Measurements from ENCODE around the gene DNER. TPM values are rescaled to one million over a fixed set of nuclear protein-coding genes. Genes with fewer than 3 reads are reported as not detected.
"Not testable (repeated sequence)": the region's sequence is repeated elsewhere in the genome, so short reads cannot be mapped to it uniquely, and the experiment has no call there.

DNER gene
- total RNA-seq, 1 experiment from 2014 or later = 14.3 TPM

- no peak for DNase-seq (ENCODE audit: low read depth)
Observed at GRCh38 chr2:229622495-229623355, 91.6 kb downstream of the DNER start.

GRCh38 chr2:229620759-229621158, 93.6 kb downstream of the DNER start:
- no peak for DNase-seq (ENCODE audit: low read depth)

- DNase-seq (ENCODE audit: low read depth) = no peak
Observed at GRCh38 chr2:229620289-229620688, 94.1 kb downstream of the DNER start.

DNA sequence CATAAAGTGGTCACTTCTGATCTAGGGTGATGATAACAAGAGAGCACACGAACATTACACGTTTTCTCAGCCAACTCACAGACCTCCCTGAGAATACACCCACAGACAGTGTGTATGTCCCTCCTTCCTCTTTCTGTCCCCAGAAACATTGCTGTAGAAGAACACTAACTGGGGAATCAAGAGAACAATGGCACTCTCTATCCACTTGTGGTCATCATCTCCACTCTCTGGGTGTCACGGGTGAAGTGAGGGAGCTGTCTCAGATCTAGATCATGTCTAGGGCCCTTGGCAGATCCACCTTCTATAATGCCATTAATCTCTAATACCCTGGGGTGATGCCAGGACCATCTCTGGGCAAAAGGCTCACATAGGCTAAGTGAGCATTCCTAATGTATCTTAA, 97.9 kb downstream of the DNER start:
- no peak for DNase-seq (ENCODE audit: low read depth)

- not testable (repeated sequence) for DNase-seq (ENCODE audit: low read depth)
Observed at GRCh38 chr2:229614021-229614420, 100.3 kb downstream of the DNER start.

GRCh38 chr2:229612384-229612971, 101.9 kb downstream of the DNER start:
- no peak for DNase-seq (ENCODE audit: low read depth)

DNA sequence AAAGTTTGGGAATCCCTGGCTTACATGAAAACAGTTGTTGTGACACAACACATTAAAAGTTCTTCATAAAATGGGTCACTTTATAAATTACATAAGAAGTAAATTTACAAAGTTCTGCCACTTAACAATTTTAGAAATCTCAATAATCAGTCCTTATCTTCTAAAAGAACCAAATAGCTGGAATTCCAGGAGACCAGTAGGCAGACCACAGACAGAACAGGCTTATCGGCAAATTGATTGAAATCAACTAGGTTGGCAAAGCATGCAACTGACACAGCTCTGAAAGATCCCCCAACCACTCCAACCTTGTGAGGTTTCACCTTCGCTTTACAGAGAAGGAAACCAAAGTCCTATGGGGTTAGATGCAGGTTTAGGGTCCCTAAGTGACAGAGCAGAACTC, 103.0 kb downstream of the DNER start:
- DNase-seq (ENCODE audit: low read depth) = peak; percentile 23

DNA sequence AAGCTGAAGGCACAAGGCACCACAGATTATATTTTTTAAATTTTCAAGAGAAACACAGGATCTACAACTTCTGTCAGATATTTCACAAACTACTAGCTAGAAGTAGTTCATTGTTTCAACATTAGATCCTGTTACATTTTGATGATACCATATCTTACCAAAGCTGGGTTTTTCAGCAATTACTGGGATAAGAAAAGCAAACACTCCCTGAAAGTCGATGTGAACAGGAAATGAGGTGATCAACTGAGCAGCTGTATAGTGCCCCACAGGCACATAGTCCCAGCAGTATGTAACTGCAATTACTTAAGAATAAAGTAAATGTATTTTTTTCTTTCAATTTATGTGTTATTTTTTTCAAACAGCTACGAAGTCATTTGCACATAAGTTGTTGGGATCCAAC, 103.5 kb downstream of the DNER start:
- peak; percentile 69 for DNase-seq (ENCODE audit: low read depth)

DNA sequence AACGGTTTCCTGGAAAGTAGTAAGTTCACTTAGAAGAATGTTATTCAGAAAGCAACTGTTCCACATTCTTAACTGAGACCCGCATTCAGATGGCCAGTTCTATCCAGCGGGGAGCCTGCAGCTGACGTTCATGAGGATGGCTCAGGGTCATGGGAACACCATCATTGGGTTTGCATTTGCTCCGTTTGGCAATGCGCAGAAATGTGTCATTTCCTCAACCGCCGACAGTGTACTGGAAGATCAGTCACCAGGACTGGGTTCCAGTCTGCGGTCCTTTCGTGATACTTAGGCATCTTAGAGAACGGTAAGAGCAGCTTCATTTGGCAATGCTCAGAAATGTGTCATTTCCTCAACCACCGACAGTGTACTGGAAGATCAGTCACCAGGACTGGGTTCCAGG, 104.0 kb downstream of the DNER start:
- DNase-seq (ENCODE audit: low read depth) = peak; percentile 91

DNA sequence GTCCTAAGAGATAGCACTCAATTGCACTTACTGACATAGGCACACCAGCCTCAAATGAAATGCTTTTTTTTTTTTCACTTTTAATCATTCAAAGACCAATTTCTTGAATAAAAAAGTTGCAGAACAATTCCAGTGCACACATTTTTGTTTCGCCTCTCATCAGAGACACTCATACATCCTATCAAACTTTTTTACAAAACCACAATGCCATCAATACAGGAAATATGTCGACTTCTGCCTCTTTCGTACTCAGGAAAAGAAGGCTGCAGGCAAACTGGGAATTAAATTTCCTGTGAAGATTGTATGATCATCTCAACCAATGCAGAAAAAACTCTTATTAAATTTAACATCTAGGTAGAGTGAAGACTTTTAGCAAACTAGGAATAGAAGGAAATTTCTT, 112.4 kb downstream of the DNER start:
- no peak for DNase-seq (ENCODE audit: low read depth)

DNA sequence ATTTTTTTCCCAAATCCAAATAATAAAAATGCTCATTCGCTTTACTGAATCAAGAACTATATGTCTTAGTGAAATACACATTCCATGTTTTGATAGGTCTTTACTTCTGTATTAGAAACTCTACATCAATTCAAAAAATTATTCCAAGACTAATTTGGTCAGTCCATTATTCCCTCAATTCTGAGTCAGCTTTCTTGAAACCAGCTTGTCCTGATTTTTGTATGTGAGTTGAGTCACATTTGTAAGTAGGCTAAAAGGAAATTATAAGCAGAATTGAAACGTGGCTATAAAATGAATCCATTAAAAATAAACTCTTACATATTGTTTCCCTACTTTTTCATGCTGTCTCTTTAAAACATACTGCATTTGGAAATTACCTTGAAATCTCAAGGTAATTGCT, 113.0 kb downstream of the DNER start:
- DNase-seq (ENCODE audit: low read depth) = no peak

- DNase-seq (ENCODE audit: low read depth) = no peak
Observed at GRCh38 chr2:229598227-229598626, 116.1 kb downstream of the DNER start.

- no peak for DNase-seq (ENCODE audit: low read depth)
Observed at GRCh38 chr2:229596796-229597195, 117.6 kb downstream of the DNER start.

DNA sequence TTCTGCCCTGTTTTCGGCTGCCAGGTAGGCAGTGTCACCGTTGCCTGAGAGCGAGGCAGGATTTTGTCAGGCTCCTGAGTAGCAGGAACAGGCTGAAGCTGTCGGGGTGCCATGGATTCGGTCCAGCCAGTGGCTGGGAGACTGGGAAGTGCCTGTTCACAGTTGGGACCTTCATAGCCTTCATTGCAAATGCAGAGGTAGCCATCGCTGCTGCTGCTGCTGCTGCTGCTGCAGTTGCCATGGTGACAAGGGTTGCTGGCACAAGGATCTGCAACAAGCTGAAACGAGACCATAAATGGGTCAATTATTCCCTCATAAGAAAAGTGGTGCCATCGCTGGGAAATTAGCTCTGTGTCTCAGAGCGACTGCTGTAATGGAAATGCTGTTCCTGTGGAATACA, 122.7 kb downstream of the DNER start:
- DNase-seq (ENCODE audit: low read depth) = no peak

DNA sequence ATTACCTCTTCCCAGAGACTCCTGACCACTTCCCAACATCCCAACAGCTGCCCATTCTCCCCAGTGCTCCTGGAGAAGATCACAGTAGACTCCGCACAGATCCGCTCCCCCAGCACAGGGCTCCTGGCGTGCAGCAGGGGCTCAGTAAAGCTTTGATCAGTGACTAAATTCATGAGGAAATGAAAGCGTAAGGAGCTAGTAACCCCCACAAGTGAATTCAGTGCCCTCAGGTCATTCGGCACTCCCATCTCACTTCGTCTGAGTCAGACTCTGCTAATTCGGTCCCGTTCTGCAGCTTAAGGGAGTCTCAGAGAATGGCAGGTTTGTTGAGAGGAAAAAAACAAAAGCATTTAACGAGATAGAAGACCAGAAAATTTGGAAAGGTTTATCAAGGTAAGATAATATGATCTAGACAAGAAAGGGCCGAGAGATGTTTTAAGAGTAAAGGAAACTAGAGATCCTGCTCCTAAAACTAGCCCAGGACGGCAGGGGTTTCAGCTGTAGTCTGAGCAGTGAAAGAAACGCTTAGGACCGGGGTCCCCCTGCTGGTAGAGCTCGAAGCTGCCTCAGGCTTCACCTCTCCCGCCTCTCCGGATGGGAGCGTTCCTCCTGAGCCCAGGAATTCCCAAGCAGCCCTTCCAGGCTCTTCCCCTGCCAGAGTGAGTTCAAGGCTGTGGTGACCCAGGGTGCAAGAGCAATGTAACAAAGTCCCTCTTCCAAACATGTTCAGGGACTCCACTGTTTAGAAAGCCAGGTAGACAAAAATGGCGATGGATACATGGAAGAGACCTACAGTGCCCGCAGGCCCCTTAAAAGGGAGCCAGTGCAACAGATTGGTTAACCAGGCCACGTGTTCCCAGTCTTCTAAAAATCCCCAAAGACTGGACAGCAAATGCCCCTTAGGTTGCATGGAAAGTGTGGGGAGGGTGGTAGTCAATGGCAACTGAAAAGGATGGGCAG, 127.3 kb downstream of the DNER start:
- peak; percentile 67 for DNase-seq (ENCODE audit: low read depth)

DNA sequence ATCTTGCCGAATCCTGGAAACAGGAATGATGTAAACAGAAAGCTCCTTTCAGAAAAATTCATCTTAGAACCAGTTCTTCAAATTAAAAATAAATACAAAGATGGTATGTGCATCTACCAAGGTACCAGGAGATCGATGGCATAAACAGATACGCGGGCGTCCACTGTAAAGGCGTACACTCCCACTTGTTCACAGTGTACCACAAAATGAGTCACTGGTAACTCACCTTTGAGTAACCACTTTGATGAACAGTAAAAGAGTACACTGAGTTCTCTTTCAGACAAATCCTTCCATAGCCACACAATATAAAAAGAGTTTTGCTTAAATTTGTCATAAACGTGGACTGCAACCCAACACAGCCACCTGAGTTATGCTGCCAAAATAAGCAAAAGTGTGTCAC, 128.3 kb downstream of the DNER start:
- peak; percentile 27 for DNase-seq (ENCODE audit: low read depth)

DNA sequence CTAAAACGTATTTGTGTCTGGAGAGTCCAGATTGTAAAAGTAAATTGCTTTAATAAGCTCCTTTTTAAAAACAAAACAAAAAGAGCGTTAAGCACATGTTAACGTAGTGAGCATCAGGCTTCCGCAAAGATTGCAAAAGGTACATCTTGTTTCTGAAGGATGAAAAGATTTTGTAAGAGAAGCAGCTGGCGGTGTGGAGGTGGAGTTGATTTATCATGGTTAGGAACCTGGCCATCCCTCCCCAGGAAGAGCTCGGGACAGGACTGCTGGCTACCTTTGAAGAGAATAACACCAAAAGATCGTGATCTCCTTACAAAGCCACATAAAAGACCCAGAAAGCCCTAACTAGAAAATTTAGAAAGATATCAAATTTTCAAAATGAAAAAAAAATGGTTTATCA, 132.2 kb downstream of the DNER start:
- no peak for DNase-seq (ENCODE audit: low read depth)

DNA sequence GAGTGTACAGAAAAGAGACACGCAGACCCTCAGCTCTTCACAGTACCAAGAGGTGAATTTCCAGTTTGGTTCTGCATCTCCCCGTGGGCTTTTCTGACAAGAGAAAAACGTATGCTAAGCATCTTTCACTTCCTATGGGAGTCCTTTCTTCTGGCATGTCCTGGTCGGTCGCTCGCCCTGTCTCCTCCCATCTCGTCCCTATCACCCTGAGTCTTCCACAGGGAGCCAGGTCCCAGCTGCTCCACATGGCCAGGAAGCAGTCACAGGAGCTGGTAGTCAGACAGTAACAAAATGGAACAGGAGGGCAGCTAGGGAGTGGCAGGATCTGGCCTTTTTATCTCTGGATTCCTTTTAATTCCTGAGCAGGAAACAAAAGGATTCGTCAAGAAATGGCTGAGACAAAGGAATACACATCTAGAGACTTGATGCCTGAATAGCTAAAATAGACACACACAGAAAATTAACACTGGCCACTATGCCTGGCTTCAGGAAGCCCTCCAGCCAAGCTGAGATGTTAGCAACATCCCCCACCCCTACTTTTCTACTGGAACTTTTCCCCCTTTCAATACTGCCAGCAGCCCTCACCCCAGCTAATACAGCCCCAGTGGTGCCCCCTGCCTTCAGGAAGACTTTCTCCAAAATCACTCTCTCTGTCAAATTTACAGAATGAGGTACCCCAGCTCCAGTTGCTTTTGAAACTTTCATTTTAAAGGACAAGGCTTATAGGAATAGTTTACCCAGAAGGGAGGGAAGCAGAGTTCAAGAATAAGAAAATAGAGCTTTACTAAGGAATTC, 136.1 kb downstream of the DNER start:
- no peak for DNase-seq (ENCODE audit: low read depth)

DNA sequence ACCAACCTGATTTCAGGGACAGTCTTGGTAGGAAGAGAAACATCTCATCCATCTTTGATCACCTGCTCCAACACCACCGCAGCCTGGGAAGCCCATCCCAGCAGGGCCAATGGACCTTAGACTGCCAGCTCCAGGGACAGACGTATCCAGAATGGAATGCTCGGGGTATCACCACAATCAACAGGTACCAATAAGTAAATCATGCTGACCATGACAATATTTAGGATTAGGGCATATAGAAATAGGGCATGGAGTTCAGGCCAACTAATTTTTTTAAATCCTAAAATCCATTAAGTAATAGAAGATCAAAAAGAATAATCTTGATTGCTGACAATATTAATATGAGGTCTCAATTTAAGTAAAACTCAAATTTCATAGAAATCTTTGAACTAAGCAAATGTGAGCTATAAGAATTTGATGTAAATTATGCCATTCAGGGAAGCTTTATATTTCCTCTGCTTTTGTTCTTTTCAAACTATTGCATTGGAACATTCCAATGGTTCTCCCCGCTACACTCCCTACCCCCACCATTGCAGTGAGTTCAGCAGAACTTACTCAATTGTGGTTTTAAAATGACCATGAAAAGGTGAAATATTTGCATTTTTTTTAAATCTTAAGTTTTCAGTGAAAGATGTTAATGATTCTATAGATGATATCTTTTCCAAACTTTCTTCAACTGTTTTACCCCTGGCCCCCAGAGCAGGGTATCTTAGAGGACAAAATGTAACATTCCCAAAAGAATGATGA, 138.6 kb downstream of the DNER start:
- DNase-seq (ENCODE audit: low read depth) = no peak

DNA sequence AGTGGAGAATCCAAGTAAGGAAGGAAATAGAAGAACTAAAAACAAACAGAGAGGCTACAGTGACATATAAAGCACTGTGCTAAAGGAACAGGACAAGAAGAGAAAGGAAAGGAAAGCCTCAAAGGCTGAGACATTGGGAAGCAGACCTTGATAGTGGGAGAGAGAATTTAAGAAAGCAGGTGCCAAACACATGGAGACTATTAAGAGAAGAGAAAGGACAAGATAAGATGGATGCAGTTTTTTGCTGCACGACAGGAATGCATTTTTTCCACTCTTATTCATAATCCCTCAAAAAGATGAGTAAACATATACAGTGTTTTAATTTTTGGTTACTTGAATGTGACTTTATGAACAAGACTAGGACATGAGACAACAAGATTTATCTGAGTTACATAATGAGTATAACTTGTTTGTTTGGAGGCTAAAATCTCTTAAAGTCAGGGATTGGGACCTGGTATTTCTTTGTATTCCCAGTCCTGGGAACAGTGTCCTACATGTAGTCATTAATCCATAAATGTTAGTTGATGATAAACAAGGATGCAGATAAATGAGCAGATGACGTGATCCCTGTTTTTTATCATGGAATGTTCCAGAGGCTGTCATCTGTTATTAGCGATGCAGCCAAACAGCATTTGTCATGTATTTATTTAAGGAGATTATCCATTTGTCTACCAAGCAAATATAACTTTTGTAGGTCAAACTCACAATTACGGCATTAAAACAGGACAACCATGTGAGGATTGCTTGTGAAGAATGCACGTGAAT, 141.7 kb downstream of the DNER start:
- no peak for DNase-seq (ENCODE audit: low read depth)
